Activated T-cell treated with anti-CD3 and anti-CD28 coated beads for 48 hours (primary cell): ENCODE measurements around the gene DUSP19.
"Not testable (repeated sequence)": the region's sequence is repeated elsewhere in the genome, so short reads cannot be mapped to it uniquely, and the experiment has no call there.

Experiments
- DNase-seq: peaks from one replicate; pipeline ENCODE4 v3.0.0-alpha.2; 2020; ENCODE audit warnings: low read depth

The DUSP19 gene

GRCh38 chr2:183078464-183079138 lies at the start of gene DUSP19:
DUSP19 (plus strand) TSS chr2:183078747; CDS start chr2:183078934, 187 bp downstream.
- DNase-seq: peak; percentile 77

GRCh38 chr2:183029219-183029618 lies 49.3 kb upstream of the DUSP19 start:
- DNase-seq: no peak

- no peak for DNase-seq
Observed at GRCh38 chr2:183031911-183032794, 46.4 kb upstream of the DUSP19 start.

- DNase-seq: no peak
Observed at GRCh38 chr2:183033951-183034350, 44.6 kb upstream of the DUSP19 start.

- no peak for DNase-seq
Observed at GRCh38 chr2:183034806-183035205, 43.7 kb upstream of the DUSP19 start.

- no peak for DNase-seq
Observed at GRCh38 chr2:183035298-183035953, 43.1 kb upstream of the DUSP19 start.

GRCh38 chr2:183035954-183036669 lies 42.4 kb upstream of the DUSP19 start:
- no peak for DNase-seq

- DNase-seq: no peak
Observed at GRCh38 chr2:183037074-183037552, 41.4 kb upstream of the DUSP19 start.

GRCh38 chr2:183037553-183038340 lies 40.8 kb upstream of the DUSP19 start:
- DNase-seq: no peak

- DNase-seq: peak; percentile 90
Observed at GRCh38 chr2:183038341-183039300, 39.9 kb upstream of the DUSP19 start, which contains the start of gene NCKAP1. NCKAP1 (minus strand) TSS chr2:183038457; CDS start chr2:183038099, 358 bp downstream.

GRCh38 chr2:183040604-183041003 lies 37.9 kb upstream of the DUSP19 start:
- DNase-seq: no peak

GRCh38 chr2:183043580-183043979 lies 35.0 kb upstream of the DUSP19 start:
- not testable (repeated sequence) for DNase-seq

- DNase-seq: not testable (repeated sequence)
Observed at GRCh38 chr2:183047486-183048125, 30.9 kb upstream of the DUSP19 start.

GRCh38 chr2:183049420-183049819 lies 29.1 kb upstream of the DUSP19 start:
- no peak for DNase-seq

- no peak for DNase-seq
Observed at GRCh38 chr2:183057333-183057985, 21.1 kb upstream of the DUSP19 start.

- DNase-seq: no peak
Observed at GRCh38 chr2:183059561-183059960, 19.0 kb upstream of the DUSP19 start.

GRCh38 chr2:183060571-183061231 lies 17.8 kb upstream of the DUSP19 start:
- DNase-seq: no peak

GRCh38 chr2:183063083-183063482 lies 15.5 kb upstream of the DUSP19 start:
- DNase-seq: no peak
